ENCODE measurements around the gene RIOK2.

Gene RIOK2

DNA sequence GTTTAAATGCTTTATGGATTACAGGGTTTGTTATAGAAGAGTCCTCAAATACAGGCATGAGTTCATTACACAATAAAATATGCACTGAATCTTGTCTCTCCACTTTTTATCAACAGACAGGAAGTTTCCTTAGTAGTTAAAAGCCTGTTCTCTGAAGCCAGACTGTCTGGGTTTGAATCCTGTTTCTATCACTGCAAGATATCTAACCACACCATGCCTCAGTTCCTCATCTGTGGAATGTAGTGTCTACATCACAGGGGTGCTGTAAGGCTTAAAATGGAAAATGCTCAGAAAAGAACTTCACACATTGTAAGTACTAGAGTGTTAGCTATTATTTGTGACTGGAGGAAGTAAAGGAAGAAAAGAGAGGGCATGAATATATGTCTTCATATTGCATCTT is 49.9 kb downstream of the RIOK2 start:
- TF ChIP-seq, protein P1, sequence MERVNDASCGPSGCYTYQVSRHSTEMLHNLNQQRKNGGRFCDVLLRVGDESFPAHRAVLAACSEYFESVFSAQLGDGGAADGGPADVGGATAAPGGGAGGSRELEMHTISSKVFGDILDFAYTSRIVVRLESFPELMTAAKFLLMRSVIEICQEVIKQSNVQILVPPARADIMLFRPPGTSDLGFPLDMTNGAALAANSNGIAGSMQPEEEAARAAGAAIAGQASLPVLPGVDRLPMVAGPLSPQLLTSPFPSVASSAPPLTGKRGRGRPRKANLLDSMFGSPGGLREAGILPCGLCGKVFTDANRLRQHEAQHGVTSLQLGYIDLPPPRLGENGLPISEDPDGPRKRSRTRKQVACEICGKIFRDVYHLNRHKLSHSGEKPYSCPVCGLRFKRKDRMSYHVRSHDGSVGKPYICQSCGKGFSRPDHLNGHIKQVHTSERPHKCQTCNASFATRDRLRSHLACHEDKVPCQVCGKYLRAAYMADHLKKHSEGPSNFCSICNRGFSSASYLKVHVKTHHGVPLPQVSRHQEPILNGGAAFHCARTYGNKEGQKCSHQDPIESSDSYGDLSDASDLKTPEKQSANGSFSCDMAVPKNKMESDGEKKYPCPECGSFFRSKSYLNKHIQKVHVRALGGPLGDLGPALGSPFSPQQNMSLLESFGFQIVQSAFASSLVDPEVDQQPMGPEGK (tag by site-specific recombination; IDR thresholded peaks at IDR 0.05): no peak
- TF ChIP-seq ZNF211 (tag by site-specific recombination; IDR thresholded peaks at IDR 0.05; ENCODE audit: low read depth): no peak
- no peak for TF ChIP-seq TCF7L2 (IDR thresholded peaks at IDR 0.05; ENCODE audit: borderline replicate concordance, low read depth, low read length)
- TF ChIP-seq ZNF248 (tag by site-specific recombination; IDR thresholded peaks at IDR 0.05): no peak
- TF ChIP-seq ZNF335 (tag by site-specific recombination; conservative IDR thresholded peaks at IDR 0.05): no peak
- TF ChIP-seq ZNF830 (tag by site-specific recombination; IDR thresholded peaks at IDR 0.05; ENCODE audit: low read depth): no peak
- no peak for TF ChIP-seq ZNF184 (tag by site-specific recombination; IDR thresholded peaks at IDR 0.05)
- TF ChIP-seq, protein P2, sequence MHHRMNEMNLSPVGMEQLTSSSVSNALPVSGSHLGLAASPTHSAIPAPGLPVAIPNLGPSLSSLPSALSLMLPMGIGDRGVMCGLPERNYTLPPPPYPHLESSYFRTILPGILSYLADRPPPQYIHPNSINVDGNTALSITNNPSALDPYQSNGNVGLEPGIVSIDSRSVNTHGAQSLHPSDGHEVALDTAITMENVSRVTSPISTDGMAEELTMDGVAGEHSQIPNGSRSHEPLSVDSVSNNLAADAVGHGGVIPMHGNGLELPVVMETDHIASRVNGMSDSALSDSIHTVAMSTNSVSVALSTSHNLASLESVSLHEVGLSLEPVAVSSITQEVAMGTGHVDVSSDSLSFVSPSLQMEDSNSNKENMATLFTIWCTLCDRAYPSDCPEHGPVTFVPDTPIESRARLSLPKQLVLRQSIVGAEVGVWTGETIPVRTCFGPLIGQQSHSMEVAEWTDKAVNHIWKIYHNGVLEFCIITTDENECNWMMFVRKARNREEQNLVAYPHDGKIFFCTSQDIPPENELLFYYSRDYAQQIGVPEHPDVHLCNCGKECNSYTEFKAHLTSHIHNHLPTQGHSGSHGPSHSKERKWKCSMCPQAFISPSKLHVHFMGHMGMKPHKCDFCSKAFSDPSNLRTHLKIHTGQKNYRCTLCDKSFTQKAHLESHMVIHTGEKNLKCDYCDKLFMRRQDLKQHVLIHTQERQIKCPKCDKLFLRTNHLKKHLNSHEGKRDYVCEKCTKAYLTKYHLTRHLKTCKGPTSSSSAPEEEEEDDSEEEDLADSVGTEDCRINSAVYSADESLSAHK (tag by site-specific recombination; IDR thresholded peaks at IDR 0.05): no peak
- ChIA-PET CTCF (interaction anchor here (1.5 kb wide), 1 partner anchor 9 kb away, joined by 4 read pairs; the partner anchor contains the start of gene LIX1), POLR2A (no interaction called here)
- H3K9me3 ChIP-seq (ENCODE audit: control insufficient read depth, insufficient read depth, low read depth, low read length): no peaks in the 10 kb centered on the region
- no peaks in the 10 kb centered on the region for H3K36me3 ChIP-seq (ENCODE audit: control insufficient read depth in 2 of 2, insufficient read depth in 1 of 2, low read length in 2 of 2)
- no peak overlapping the region for H3K27ac ChIP-seq (ENCODE audit: extremely low read depth, low read depth, low read length)
- no peak overlapping the region for H3K4me3 ChIP-seq (ENCODE audit: low read depth, low read length)
- H3K4me1 ChIP-seq (ENCODE audit: control insufficient read depth, insufficient read depth, low read length): no peaks in the 10 kb centered on the region

DNA sequence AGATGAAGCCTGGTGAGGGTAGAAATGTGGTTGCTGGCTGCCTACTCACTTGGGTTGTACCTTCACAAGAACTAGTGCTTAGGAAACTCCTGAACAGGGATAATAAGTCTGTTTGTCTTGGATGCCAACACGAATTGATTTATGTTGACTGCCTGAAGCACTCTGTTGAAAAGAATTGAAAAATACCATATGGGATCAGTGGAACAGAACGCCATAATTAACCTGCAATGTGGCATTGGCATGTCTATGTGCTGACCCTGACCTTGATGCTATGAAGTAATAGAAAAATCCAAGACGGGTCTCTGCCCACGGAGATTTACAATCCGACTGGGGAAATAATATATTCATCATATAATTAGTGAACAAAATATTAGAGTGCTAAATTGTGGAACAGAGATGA is 51.1 kb downstream of the RIOK2 start:
- no peak overlapping the region for H3K27ac ChIP-seq (ENCODE audit: extremely low read depth, low read depth, low read length)
- ChIA-PET POLR2A (no interaction called here), CTCF (interaction anchor here (1.5 kb wide), 1 partner anchor 11 kb away, joined by 4 read pairs; the partner anchor contains the start of gene LIX1)

DNA sequence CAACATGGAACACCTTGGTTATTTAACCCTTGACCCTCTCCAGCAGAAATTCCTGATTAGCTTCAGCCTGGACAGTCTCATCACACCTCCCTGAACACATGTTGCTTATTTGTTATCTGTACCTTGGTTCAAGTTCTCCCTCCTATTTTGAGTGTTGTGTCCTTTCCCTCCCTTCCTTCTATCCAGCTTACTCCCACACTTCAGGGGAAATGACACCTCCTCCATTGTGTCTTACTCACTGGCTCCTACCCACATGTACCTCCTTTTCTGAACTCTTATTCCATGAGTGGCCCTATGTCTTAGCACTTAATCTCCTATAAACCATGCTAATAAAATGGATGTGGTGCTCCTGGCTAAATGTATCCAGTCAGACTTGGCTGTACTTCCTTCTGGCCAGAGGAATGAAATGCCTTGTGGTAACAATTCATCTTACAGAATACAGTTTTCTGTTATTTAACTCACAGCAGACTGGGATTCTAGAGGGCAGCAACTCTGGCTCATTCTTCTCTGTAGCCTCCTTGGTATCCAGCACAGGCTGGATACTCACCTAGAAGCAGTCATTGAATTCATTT is 51.8 kb downstream of the RIOK2 start:
- no peak overlapping the region for H3K27ac ChIP-seq (ENCODE audit: extremely low read depth, low read depth, low read length)
- TF ChIP-seq FEZF1 (tag by site-specific recombination; IDR thresholded peaks at IDR 0.05) (no peak), ZFHX2 (tag by site-specific recombination; conservative IDR thresholded peaks at IDR 0.05) (peak; percentile 68), GLIS1 (tag by site-specific recombination; IDR thresholded peaks at IDR 0.05) (no peak), EGR2 (tag by site-specific recombination; IDR thresholded peaks at IDR 0.05; ENCODE audit: low read depth) (peak; percentile 55; the same call in 1 of the 2 replicates), ZNF610 (tag by site-specific recombination; IDR thresholded peaks at IDR 0.05; ENCODE audit: borderline replicate concordance) (no peak), RBAK (tag by site-specific recombination; IDR thresholded peaks at IDR 0.05) (no peak), ZNF571 (tag by site-specific recombination; IDR thresholded peaks at IDR 0.05) (no peak)
- TF ChIP-seq, protein P3, sequence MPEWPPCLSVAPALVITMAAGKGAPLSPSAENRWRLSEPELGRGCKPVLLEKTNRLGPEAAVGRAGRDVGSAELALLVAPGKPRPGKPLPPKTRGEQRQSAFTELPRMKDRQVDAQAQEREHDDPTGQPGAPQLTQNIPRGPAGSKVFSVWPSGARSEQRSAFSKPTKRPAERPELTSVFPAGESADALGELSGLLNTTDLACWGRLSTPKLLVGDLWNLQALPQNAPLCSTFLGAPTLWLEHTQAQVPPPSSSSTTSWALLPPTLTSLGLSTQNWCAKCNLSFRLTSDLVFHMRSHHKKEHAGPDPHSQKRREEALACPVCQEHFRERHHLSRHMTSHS (tag by site-specific recombination; IDR thresholded peaks at IDR 0.05): no peak
- TF ChIP-seq, protein P4, sequence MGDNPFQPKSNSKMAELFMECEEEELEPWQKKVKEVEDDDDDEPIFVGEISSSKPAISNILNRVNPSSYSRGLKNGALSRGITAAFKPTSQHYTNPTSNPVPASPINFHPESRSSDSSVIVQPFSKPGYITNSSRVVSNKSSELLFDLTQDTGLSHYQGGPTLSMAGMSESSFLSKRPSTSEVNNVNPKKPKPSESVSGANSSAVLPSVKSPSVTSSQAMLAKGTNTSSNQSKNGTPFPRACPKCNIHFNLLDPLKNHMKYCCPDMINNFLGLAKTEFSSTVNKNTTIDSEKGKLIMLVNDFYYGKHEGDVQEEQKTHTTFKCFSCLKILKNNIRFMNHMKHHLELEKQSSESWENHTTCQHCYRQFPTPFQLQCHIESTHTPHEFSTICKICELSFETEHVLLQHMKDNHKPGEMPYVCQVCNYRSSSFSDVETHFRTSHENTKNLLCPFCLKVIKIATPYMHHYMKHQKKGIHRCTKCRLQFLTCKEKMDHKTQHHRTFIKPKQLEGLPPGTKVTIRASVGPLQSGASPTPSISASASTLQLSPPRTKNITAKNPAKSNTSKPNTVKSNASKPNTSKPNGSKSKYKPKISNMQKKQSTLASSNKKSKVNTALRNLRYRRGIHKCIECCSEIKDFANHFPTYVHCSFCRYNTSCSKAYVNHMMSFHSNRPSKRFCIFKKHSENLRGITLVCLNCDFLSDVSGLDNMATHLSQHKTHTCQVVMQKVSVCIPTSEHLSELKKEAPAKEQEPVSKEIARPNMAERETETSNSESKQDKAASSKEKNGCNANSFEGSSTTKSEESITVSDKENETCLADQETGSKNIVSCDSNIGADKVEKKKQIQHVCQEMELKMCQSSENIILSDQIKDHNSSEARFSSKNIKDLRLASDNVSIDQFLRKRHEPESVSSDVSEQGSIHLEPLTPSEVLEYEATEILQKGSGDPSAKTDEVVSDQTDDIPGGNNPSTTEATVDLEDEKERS (tag by site-specific recombination; IDR thresholded peaks at IDR 0.05): no peak
- no peaks in the 10 kb centered on the region for H3K36me3 ChIP-seq (ENCODE audit: control insufficient read depth in 2 of 2, insufficient read depth in 1 of 2, low read length in 2 of 2)
- H3K4me3 ChIP-seq (ENCODE audit: low read depth, low read length): no peak overlapping the region
- no peaks in the 10 kb centered on the region for H3K4me1 ChIP-seq (ENCODE audit: control insufficient read depth, insufficient read depth, low read length)
- no peaks in the 10 kb centered on the region for H3K9me3 ChIP-seq (ENCODE audit: control insufficient read depth, insufficient read depth, low read depth, low read length)
- POLR2A ChIA-PET: no interaction called here
- CTCF ChIA-PET: interaction anchor here (0.9 to 1.0 kb wide), 2 partner anchors 11 to 13 kb away, joined by 4 to 5 read pairs; partner anchors contain the start of gene LIX1

More for the DNA sequence above, 51.1 kb downstream of the RIOK2 start:
- Histone ChIP-seq H3K9me3 (ENCODE audit: control insufficient read depth, insufficient read depth, low read depth, low read length) (no peaks in the 10 kb centered on the region), H3K4me1 (ENCODE audit: control insufficient read depth, insufficient read depth, low read length) (no peaks in the 10 kb centered on the region), H3K36me3 (ENCODE audit: control insufficient read depth in 2 of 2, insufficient read depth in 1 of 2, low read length in 2 of 2) (no peaks in the 10 kb centered on the region), H3K4me3 (ENCODE audit: low read depth, low read length) (no peak overlapping the region)
- TF ChIP-seq ZNF174 (tag by site-specific recombination; IDR thresholded peaks at IDR 0.05) (no peak), ZNF350 (tag by site-specific recombination; IDR thresholded peaks at IDR 0.05) (no peak), ZNF549 (tag by site-specific recombination; IDR thresholded peaks at IDR 0.05) (no peak), KLF9 (tag by site-specific recombination; IDR thresholded peaks at IDR 0.05; ENCODE audit: low read depth) (no peak), ZNF792 (tag by site-specific recombination; IDR thresholded peaks at IDR 0.05) (no peak), ZNF23 (tag by site-specific recombination; IDR thresholded peaks at IDR 0.05; ENCODE audit: borderline replicate concordance) (no peak), ZNF521 (tag by site-specific recombination; IDR thresholded peaks at IDR 0.05) (no peak), KLF7 (tag by site-specific recombination; IDR thresholded peaks at IDR 0.05; ENCODE audit: borderline replicate concordance) (no peak), ZNF664 (tag by site-specific recombination; IDR thresholded peaks at IDR 0.05) (no peak), ZNF791 (tag by site-specific recombination; IDR thresholded peaks at IDR 0.05) (no peak), ZNF701 (tag by site-specific recombination; IDR thresholded peaks at IDR 0.05) (no peak), KLF1 (tag by site-specific recombination; IDR thresholded peaks at IDR 0.05) (no peak)
- TF ChIP-seq, protein P5, sequence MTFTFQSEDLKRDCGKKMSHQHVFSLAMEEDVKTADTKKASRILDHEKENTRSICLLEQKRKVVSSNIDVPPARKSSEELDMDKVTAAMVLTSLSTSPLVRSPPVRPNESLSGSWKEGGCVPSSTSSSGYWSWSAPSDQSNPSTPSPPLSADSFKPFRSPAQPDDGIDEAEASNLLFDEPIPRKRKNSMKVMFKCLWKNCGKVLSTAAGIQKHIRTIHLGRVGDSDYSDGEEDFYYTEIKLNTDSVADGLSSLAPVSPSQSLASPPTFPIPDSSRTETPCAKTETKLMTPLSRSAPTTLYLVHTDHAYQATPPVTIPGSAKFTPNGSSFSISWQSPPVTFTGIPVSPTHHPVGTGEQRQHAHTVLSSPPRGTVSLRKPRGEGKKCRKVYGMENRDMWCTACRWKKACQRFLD (tag by site-specific recombination; IDR thresholded peaks at IDR 0.05): no peak

Measured in HEK293 (cell line).